ENCODE data around the gene BICC1.

Gene BICC1

GRCh38 chr10:58757352-58758065 is 244.8 kb downstream of the BICC1 start:
- no peak for DNase-seq (ENCODE audit: low read depth)
- no peak overlapping the region for H3K4me3 ChIP-seq (ENCODE audit: low read length)
- TF ChIP-seq, protein P1, sequence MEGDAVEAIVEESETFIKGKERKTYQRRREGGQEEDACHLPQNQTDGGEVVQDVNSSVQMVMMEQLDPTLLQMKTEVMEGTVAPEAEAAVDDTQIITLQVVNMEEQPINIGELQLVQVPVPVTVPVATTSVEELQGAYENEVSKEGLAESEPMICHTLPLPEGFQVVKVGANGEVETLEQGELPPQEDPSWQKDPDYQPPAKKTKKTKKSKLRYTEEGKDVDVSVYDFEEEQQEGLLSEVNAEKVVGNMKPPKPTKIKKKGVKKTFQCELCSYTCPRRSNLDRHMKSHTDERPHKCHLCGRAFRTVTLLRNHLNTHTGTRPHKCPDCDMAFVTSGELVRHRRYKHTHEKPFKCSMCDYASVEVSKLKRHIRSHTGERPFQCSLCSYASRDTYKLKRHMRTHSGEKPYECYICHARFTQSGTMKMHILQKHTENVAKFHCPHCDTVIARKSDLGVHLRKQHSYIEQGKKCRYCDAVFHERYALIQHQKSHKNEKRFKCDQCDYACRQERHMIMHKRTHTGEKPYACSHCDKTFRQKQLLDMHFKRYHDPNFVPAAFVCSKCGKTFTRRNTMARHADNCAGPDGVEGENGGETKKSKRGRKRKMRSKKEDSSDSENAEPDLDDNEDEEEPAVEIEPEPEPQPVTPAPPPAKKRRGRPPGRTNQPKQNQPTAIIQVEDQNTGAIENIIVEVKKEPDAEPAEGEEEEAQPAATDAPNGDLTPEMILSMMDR (conservative IDR thresholded peaks at IDR 0.05; ENCODE audit: low read length), result no peak

DNA sequence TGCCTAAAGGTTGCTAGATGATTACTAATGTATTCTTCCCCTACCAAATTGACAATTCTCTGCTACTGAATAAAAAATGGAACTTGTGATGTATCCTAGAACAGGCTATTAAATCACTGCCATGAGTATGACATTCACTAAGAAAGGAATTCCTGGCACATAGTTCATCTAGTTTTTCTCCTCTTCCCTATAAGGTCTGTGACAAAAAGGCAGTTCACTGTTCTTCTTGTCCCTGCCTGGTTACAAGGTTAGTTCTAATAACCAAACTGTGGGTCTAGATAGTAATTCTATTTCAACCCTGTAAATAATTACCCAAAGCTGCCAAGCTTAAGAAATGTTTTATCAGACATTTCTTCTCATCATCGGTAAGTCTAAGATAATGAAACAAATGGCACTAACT is 245.6 kb downstream of the BICC1 start:
- no peak overlapping the region for H3K4me3 ChIP-seq (ENCODE audit: low read length)
- no peak for DNase-seq (ENCODE audit: low read depth)

DNA sequence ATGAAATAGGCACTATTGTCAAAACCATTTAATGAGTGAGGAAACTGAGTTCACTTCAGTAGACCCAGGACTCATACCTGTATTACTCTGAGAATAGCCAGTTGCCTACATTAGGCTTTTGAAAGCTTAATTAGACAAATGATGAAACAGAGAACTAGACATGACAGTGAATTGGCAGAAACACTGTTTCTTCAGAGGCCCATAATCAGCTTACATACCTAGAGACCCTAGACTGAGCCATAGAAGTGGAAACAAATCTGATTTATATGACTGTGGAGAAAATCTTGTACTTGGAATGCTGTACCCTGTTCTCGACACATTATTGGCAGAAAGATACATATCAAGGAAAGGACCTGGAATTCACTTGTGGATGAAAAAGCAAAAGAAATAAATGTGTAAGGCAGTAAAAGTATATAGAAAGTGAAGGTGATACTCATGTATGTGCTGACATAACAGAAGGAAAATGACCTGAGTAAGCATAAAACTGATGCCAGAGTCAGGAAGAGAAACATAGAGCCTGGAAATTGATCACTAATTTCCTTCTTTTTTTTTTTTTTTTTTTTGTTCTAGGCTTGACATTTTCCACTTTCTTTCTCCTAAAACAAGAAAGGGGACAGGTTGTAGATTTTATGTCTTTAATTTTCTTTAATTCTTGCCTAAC is 251.5 kb downstream of the BICC1 start:
- H3K4me3 ChIP-seq (ENCODE audit: low read length), result no peak overlapping the region
- TF ChIP-seq, protein P1 (conservative IDR thresholded peaks at IDR 0.05; ENCODE audit: low read length), result no peak
- DNase-seq (ENCODE audit: low read depth), result no peak

More for the DNA sequence above, 245.6 kb downstream of the BICC1 start:
- TF ChIP-seq, protein P1 (conservative IDR thresholded peaks at IDR 0.05; ENCODE audit: low read length), result no peak

GRCh38 chr10:58765910-58766309 is 253.2 kb downstream of the BICC1 start:
- no peak overlapping the region for H3K4me3 ChIP-seq (ENCODE audit: low read length)
- TF ChIP-seq, protein P1 (conservative IDR thresholded peaks at IDR 0.05; ENCODE audit: low read length), result no peak
- no peak for DNase-seq (ENCODE audit: low read depth)

- DNase-seq (ENCODE audit: low read depth), result no peak
- H3K4me3 ChIP-seq (ENCODE audit: low read length), result no peak overlapping the region
- TF ChIP-seq, protein P1 (conservative IDR thresholded peaks at IDR 0.05; ENCODE audit: low read length), result no peak
Observed at GRCh38 chr10:58767652-58768051, 255.0 kb downstream of the BICC1 start.

DNA sequence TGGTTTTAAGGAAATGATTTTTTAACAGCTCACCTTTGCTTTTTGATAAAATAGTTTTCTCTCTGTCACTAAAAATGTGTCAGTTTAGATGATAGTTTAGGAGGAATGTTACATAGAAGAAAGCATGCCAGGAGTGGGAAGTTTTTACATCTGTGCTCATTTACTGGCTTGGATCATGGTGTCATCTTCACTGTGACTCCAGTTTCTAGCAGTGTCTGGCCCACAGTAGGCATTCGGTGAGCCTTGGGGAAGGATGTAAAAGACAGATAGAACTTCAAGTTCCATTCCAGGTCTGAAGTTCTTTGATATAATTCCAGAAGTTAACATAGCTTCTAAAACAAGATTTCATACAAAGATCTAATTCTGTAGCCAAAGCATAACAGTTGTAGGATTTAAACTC is 259.2 kb downstream of the BICC1 start:
- DNase-seq (ENCODE audit: low read depth), result peak; percentile 33
- H3K4me3 ChIP-seq (ENCODE audit: low read length), result no peak overlapping the region
- TF ChIP-seq, protein P1 (conservative IDR thresholded peaks at IDR 0.05; ENCODE audit: low read length), result no peak

GRCh38 chr10:58772758-58773157 is 260.1 kb downstream of the BICC1 start:
- no peak for DNase-seq (ENCODE audit: low read depth)
- TF ChIP-seq, protein P1 (conservative IDR thresholded peaks at IDR 0.05; ENCODE audit: low read length), result no peak
- no peak overlapping the region for H3K4me3 ChIP-seq (ENCODE audit: low read length)

All from AG10803 (cell line).